ENCODE data around the gene KLF7.

KLF7 gene

DNA sequence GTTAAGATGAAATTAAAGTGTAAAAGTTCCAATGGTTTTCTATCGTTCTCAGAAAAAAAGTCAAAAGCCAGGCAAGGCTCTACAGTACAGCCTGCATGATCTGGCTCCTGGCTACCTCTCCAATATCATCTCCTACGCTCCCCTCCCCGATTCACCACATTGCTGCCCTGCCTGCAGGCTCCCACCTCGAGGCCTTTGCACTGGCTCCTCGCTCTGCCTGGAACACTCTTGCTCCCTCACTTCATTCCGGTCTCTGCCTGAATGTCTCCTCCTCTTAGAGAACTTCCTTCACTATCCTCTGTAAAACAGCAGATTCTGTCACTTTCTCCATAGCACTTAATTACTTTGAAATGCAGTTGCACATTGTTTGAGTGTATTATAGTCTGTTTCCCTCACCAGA, 72.5 kb downstream of the KLF7 start:
- no peak for DNase-seq (ENCODE audit: low read depth, low spot score)

DNA sequence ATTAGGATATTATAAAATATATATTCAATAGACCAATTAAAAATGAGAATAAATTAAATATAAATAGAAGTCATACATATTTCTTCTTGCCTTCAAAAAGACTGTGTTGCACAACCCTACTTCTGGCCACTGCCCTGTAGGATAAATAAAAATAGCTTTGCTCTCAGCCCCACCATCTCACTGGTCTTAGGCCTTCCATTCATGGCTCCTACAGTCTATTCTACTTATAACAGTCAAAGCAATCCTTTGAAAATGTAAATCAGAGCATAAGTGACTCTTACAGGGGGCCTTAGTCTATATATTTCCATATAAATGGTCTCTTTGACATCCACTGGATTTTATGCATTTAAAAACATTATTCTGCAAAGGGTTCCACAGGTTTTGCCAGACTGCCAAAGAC, 72.9 kb downstream of the KLF7 start:
- DNase-seq (ENCODE audit: low read depth, low spot score), result no peak

DNA sequence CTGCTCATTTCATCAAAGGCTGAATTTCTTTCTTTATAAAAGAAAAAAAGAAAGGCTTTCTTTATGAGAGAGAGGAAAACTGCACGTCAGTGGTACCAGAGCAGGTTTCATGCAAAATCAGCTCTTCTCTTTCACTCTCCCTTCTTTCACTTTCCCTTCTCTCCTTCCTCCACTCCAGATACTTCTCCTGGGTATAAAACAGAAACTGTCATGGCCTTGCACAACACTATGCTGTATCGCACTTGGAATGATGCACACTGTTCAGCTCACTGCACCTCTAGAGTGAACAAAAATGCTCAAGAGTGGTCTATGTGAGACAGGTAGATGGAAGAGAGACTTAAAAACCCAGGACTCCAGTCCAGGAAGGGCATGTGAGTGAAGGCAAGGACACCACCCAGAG, 73.8 kb downstream of the KLF7 start:
- no peak for DNase-seq (ENCODE audit: low read depth, low spot score)

DNA sequence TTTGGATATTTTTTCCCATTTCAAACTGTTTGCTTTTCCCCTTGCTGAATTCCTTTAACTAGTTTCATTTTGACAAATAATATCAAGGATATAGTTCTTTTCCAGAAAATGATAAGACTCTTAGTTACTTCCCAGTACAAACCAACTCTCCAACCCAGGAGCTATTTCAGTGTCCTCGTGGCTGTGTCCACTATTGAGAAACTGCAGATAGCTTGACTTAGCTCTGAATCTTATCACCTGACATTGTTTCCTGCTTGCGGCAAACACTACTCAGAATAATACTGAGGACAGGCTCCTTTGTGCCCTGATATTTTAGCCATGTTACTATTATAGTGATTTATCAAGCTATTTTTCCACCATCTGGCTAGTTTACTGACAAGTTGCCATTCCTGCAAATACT, 74.6 kb downstream of the KLF7 start:
- DNase-seq (ENCODE audit: low read depth, low spot score), result no peak

DNA sequence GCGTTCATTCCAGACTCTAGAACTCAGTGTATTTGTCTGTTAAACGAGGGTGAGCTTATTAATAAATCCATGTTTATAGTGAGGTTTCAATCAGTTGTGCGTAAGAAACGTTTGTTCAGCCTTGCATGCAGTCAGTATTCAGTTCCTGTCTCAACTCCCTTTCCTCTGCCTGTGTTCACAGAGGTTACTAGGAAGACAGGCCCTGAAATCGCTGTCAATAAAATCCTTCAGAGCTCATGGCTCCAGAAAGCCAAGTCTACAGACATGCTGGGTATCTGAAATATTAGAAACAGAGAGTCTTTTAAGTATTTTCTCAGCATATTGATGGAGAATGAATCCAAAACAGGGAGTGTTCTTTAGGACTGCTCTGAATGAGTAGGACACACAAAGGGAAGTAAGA, 75.4 kb downstream of the KLF7 start:
- no peak for DNase-seq (ENCODE audit: low read depth, low spot score)

DNA sequence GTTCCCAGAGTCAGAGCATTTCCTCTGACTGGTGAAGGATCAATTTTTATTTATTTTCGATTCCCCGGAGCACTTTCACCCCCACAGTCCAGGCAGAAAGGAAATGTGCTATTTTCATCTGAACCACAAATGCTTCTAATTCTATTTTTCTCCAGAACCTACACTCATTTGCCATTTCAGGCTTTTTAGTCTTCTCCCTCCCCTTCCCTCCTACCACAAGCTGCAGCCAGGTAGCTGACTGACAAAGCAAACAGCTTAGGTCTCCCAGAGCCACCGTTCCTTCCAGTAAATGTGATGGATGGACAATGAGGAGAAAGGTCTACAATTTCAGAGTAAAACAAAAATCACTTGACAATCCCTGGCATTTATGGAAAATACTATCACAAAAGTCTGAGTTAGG, 76.9 kb downstream of the KLF7 start:
- no peak for DNase-seq (ENCODE audit: low read depth, low spot score)

DNA sequence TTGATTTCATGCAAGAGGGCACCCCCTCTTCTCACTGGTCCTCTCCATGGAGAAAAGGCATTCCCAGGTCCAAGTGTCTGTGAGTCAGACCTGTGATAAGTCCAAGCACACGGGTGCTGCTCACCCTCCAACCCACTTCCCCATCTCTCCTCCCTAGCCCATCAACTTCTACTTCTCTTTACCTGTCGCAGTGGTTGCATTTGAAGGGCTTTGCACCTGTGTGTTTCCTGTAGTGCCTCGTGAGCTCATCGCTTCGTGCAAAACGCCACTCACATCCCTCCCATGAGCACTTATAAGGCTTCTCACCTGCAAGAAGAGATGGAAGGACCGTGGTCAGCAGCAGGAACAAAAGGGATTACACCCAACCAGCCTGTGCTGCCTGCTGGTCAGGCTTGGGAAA, 77.5 kb downstream of the KLF7 start:
- DNase-seq (ENCODE audit: low read depth, low spot score), result no peak

DNA sequence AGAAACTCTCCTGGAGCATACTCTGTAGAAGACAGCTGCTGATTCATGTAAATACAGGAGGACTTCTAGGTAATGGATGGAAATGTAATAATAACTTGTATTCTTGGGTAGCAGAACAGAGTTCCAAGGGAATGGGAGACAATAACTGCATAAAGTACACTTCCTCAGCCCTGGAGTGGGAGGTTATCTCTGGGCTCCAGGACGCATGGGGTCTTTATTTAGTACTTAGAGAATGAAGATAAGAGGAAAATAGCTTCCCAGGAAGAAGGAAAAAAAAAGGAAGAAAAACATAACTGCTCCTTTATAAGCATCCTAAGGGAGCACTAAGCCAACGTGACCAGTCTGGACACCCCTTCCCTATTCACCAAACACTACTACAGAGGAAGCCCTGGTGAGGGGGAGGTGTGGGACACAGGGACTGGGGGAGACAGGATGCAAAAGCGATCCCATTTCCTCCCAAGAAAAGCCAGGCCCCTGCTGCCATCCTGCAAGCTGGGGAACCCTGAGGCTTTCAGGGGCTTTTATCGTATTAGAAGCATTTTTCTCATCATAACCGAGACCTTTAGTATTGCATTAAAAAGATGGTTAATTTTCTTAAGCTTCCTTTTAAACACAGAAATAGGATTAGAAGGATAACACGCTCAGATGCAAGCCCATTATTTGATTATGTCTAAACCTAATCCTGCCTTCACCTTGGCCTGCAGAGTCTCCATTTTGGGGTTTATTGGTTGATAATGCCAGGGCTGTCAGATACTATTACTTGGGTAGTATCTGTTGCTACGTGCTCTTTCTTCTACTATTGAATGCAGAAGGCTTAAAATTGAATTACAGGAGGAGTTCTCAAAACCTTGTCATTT, 78.5 kb downstream of the KLF7 start:
- DNase-seq (ENCODE audit: low read depth, low spot score), result no peak

DNA sequence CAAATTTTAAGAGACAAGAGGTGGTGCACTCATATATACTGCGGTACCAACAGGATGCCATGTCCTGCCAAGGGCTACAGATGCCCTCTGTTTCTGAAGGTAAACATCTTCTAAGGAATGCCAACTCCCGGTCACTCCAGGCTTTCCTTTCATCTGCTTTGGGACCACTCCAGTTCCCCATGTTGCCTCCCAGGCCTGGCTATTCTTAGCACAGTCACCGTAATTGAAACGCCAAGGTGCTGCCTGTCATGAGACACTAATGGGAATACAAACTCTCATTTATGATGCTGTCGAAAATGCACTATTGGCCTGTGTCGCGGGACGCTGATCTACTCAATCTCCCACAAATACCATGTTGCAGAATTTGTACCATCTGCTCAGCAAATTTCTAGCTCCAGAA, 79.6 kb downstream of the KLF7 start:
- no peak for DNase-seq (ENCODE audit: low read depth, low spot score)

DNA sequence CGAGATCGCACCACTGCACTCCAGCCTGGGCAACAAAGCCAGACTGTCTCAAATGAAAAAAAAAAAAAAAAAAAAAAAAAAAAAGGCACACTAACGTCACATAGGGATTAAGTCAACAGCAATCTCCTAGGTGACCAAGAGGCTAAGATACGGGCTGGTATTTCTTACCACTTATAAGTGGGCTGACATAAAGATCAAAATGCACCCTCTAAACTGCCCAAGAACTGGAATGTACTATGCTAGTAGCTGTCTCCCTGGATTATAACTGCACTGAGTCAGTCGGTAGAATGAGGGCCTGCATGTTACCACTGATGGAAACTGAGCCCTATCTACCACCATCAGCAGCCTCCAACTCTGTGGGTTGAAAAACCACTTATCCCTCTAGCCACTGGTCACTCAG, 80.6 kb downstream of the KLF7 start:
- no peak for DNase-seq (ENCODE audit: low read depth, low spot score)

DNA sequence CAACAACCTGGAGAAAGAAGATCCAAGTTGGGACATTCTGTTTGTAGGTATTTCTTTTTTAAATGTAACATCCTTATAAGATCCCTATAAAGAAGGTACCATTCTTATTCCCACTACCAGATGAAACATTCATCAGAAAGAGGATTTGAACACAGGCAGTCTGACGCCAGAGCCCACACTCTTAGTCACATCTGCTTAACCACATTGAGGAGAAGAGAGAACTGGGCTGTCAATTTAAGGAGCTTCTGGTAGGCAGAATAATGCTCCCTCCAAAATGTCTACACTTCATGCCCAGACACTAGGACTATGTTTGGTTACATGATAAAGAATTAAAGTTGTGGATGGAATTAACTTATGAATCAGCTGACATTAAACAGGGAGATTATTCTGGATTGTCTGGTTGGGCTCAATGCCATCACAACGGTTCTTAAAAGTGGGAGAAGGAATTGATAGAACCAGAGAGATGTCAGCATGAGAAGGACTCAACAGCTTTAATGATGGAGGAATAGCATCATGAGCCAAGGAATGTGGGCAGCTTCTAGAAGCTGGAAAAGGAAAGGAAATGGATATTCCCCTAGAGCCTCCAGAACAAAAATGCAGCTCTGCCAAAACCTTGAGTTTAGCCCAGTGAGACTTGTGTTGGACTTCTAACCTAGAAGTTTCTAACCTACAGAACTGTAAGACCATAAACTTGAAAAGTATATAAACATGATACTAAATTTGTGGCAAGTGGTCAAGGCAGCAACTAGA, 82.2 kb downstream of the KLF7 start:
- DNase-seq (ENCODE audit: low read depth, low spot score), result no peak

DNA sequence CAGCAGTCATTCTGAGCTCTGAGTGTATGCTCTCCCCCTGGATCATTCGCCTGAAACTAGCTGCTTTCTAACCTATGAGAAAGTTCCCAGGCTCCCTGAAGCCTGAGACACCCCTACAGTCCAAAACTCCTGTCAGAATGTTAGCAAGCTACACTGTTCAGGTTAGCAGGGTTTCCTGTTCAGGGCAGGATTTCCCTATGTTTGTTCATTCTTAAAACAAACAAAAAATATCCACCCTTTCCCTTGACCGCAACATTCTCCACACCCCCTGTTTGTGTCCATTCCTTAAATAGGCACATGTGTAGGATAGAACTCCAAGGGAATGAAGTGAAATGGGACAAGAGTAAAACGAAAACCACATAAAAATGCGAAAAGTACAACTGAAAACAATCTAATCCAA, 83.1 kb downstream of the KLF7 start:
- no peak for DNase-seq (ENCODE audit: low read depth, low spot score)

DNA sequence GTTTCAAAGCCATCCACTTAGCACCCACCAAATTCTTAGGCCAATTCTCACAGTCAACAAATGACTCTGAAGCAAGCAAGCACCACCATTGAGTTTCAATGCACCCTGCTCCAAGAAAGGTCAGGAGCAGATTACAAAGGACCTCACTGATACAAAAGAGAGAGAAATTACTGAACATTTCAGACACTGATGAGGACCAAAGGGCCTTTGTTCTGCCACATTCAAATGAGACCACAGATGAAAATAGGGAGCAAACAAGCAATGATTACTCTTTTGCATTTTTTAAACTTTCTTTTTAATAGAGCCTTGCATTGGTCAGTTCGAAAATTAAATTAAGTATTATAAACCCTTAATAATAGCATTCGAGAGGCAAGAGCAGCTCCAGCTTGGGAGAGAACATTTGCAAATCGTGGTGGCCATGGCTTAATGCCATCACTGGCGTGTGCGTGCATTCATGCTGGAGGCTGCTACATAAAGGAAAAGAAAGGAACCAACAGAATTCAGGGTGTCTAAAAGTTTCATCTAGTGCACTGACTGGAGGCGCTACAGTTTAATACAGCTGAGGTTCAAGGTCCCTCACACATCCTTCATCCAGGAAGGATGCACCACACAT, 87.5 kb downstream of the KLF7 start:
- no peak for DNase-seq (ENCODE audit: low read depth, low spot score)

DNA sequence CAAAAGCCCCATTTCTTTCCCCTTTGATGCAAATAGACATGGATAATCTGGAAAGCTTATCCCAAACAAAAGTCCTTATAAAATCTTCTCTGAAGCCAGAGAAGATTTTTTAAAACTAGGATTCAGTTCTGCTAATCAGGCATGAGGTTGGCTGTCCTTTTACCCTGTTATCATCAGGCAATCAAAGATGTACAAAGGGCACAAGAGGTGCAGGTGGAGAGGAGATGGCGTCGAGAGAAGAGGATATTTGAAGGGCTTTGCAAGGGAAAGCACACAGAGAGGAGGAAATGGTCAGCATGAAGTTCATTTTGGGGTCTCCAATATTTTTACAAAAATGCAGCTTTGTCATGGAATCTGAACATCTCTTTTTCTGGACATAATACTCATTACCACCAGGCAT, 88.5 kb downstream of the KLF7 start:
- DNase-seq (ENCODE audit: low read depth, low spot score), result no peak

DNA sequence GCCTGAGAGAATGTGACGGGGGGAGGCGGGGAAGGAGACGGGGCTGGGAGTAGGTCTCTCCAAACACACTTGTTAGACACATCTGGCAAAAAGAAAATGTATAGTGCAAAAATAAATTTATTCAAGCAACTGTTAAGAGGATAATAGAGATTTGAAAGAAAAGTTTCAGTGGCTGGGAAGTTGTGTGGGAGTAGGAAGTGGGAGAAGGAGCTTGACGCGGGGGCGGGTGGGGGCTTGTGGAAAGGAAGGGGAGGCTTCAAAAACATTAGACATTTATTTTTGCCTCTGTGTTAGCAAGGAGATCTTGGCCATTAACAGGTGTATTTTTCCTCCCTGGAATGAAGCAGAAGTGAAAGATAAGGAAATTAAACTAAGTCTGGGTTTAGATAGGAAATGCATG, 90.3 kb downstream of the KLF7 start:
- no peak for DNase-seq (ENCODE audit: low read depth, low spot score)

DNA sequence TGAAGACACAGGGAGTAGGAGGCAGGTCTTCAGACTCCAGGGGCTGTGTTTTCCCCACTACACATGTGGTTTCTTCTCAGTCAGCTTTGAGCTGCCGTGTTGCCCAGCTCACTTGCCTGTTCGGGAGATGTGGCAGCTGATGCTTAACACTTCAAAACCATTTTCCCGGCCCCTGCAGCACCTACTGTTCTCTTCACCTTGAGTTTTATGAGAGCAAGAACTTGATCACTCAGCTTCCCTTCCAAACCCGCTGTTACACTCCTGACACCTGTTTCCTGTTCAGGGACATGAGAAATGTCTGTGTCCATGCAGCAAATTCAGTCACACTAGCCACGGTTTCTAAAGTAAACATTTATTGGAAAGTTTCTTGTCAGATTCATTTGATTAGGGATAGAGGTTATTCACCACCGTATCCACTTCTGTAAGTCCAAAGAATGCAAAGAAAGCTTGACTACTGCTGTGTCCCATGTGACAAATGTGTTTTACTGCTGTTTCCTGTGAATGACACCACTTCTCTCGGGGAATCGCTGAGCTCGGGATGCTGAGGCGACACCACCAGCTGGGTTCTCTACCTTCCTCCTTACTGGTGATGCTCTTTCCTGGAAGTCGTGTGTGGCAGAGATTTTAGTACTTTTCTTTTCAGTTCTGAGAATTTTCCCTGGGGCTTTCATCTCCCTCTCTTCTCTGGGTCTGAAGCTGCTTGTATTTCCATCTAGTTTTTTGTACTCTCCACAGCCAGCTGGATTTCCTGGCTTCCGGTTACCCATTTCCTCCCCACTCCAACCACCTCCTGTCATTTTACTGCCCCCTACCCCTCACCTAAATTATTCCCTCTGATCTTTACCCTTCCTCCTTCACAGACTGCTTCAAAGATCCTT, 91.7 kb downstream of the KLF7 start:
- DNase-seq (ENCODE audit: low read depth, low spot score), result no peak

DNA sequence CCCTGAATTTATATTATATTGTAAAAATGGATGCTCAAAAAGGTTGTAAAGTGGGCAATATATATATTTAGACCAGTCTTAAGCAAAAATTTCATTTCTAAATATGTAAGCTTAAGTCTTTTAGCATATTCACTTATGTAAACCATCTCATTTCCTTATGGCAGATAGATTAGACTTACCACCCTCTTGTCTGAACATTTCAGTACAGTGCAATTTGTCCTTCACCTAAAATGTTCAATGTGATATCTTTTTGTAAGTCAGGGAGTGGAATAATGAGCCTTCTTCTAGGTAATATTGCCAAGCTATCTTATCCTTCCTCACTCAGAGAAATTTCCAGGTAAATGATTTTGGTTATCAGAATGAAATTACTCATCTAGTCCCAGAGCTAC, 92.3 kb downstream of the KLF7 start:
- DNase-seq (ENCODE audit: low read depth, low spot score), result no peak

DNA sequence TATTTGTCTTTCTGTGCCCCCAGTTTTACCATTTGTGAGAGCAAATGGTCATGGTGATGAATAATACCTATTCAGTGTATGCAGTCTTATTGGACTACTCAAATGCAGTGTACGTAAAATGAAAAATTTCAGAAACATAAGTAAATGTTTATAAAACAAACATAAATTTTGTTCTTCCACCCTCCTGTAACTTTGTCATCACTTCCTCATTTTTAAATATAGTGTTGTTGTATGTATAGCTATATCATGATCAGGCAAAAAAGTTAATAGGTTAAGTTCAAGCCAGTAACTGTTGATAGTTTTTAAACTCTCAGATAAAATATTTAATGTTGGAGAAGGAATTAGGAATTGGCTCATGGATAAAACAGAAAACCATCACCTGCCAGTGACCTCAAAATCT, 93.2 kb downstream of the KLF7 start:
- no peak for DNase-seq (ENCODE audit: low read depth, low spot score)

DNA sequence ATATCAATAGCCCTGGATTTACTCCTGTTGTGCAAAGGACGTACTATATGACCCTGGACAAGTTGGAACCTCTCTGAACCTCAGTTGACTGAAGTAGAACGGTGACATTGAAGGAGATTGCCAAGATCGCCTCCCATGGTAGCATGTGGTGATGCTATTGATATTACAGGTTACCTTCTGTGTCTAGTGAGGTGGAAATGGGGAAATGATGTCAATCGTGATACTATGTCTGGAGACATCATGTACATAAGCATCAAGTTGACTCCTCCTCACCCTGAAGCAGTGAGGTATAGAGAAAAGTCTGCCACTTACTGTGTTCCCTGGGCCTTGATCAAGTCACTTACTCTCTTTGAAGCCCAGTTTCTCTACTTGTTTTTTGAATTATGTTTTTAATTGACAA, 93.9 kb downstream of the KLF7 start:
- DNase-seq (ENCODE audit: low read depth, low spot score), result no peak

DNA sequence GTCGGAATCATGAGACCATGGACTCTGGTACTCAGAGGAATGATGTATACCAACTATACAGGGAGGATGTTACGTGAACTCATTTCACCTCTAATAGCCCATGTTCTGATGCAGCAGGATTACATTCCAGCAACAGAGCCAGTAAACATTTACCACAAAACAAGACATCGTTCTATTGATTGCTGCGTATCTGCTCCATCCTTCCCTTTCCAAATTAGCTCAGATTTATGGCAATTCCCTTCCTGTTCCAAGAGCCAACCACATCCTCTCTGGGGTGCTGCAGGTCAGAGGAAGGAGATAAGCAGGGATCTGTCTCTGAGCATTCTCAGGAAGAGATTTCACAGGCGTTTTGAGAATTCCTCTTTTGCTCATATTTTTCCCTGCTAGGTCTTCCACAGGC, 98.3 kb downstream of the KLF7 start:
- DNase-seq (ENCODE audit: low read depth, low spot score), result no peak

DNA sequence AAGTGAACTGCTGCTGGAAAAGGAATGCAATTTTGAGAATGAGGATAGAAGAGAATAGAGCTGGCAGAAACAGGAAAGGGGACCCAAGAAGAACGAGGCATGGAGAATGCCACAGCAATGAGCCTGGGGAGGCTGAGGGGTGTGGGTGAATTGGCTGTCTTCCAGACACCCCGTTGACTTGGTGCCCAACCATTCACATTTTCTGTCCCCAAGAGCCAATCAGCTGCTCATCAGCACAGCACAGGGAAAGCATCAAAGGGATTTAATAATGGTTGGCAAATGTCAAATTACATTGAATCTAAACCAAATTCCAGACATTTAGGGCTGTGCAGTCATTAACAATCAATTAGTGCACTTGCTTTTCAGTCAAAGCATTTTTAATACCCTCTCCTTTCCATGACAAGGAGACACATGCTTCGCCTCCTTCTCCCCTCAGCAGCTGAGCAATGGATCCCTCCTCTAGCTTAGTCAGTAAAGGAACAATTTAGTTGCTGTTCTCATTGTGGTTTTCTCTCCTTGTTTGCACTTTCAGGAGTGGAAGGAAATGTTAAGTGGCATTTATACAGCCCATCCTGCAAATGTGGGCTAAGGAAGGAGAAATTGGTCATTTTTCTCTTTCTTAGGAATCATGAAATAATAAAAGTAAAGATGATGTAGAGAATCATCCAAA, 98.8 kb downstream of the KLF7 start:
- peak; percentile 46 for DNase-seq (ENCODE audit: low read depth, low spot score)
